ENCODE data around the gene FIGN.

DNA sequence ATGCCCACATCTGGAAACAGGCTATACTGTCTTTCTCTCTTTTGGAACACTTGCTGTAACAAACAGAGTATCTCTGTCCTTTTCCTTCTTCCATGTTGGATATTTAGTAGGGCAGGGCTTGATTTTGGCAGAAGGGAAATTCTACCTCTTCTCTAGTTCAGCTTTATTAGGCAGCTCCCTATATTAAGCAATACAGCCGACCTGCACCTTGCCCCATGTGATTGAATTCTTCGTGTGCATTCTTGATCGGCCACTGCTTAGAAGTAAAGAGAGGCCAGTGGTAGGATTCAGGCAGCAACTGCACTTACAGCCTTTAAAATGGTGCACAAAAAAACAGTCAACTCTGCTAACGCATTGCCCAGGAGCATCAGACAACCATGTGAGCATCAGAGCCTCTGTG is 31.3 kb upstream of the FIGN start:
- TF ChIP-seq, protein P1, sequence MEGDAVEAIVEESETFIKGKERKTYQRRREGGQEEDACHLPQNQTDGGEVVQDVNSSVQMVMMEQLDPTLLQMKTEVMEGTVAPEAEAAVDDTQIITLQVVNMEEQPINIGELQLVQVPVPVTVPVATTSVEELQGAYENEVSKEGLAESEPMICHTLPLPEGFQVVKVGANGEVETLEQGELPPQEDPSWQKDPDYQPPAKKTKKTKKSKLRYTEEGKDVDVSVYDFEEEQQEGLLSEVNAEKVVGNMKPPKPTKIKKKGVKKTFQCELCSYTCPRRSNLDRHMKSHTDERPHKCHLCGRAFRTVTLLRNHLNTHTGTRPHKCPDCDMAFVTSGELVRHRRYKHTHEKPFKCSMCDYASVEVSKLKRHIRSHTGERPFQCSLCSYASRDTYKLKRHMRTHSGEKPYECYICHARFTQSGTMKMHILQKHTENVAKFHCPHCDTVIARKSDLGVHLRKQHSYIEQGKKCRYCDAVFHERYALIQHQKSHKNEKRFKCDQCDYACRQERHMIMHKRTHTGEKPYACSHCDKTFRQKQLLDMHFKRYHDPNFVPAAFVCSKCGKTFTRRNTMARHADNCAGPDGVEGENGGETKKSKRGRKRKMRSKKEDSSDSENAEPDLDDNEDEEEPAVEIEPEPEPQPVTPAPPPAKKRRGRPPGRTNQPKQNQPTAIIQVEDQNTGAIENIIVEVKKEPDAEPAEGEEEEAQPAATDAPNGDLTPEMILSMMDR (IDR thresholded peaks at IDR 0.05) = no peak
- TF ChIP-seq EZH2 (IDR thresholded peaks at IDR 0.05) = no peak

Data from neural progenitor cell (in vitro differentiated cells).